GM12865 (cell line): ENCODE data around the gene TMPRSS12.
"Not testable (repeated sequence)": the region's sequence is repeated elsewhere in the genome, so short reads cannot be mapped to it uniquely, and the experiment has no call there.

Source experiments
- DNase-seq: peaks from one replicate; pipeline ENCODE4 v3.0.0; 2010; ENCODE audit warnings: low read depth
- H3K4me3 ChIP-seq: 2 replicates; pipeline ENCODE4 v1.5.1; 2011; ENCODE audit warnings: mild to moderate bottlenecking, low read depth, low read length, control low read depth
- CTCF ChIP-seq: IDR thresholded peaks from 2 replicates; pipeline ENCODE4 v1.5.1; 2011; ENCODE audit warnings: low read length, control low read depth, low read depth, inconsistent platforms; ENCODE audit not compliant: insufficient read depth; ENCODE audit errors: missing control alignments

TMPRSS12 gene

GRCh38 chr12:50927356-50927755 lies 84.6 kb downstream of the TMPRSS12 start:
- peak overlapping the region; percentile 22 for H3K4me3 ChIP-seq
- DNase-seq: no peak
- TF ChIP-seq CTCF: no peak

- peak; percentile 25 for DNase-seq
- peak overlapping the region; percentile 22; the same call in 1 of the 2 replicates for H3K4me3 ChIP-seq
- no peak for TF ChIP-seq CTCF
Measured at GRCh38 chr12:50927766-50928224, 85.1 kb downstream of the TMPRSS12 start.

- DNase-seq: no peak
- no peak for TF ChIP-seq CTCF
- H3K4me3 ChIP-seq: peak overlapping the region; percentile 10; the same call in 1 of the 2 replicates
Measured at GRCh38 chr12:50928392-50928791, 85.7 kb downstream of the TMPRSS12 start.

GRCh38 chr12:50929831-50930230 lies 87.1 kb downstream of the TMPRSS12 start:
- TF ChIP-seq CTCF: no peak
- DNase-seq: no peak
- no peak overlapping the region for H3K4me3 ChIP-seq

GRCh38 chr12:50930477-50930876 lies 87.8 kb downstream of the TMPRSS12 start:
- DNase-seq, H3K4me3 ChIP-seq: not testable (repeated sequence)

- H3K4me3 ChIP-seq: no peak overlapping the region
- no peak for TF ChIP-seq CTCF
- DNase-seq: no peak
Measured at GRCh38 chr12:50932787-50933280, 90.1 kb downstream of the TMPRSS12 start.

- no peak overlapping the region for H3K4me3 ChIP-seq
- no peak for TF ChIP-seq CTCF
- no peak for DNase-seq
Measured at GRCh38 chr12:50933459-50934124, 90.9 kb downstream of the TMPRSS12 start.
